Limb (tissue), 2 donors: ENCODE data around the gene HPS1.

Source experiments
- DNase-seq, 2 donors: peaks; one replicate each; pipeline ENCODE4 v3.0.0-alpha.2; 2016; ENCODE audit errors: extremely low spot score in 2 of 2

HPS1 gene

DNA sequence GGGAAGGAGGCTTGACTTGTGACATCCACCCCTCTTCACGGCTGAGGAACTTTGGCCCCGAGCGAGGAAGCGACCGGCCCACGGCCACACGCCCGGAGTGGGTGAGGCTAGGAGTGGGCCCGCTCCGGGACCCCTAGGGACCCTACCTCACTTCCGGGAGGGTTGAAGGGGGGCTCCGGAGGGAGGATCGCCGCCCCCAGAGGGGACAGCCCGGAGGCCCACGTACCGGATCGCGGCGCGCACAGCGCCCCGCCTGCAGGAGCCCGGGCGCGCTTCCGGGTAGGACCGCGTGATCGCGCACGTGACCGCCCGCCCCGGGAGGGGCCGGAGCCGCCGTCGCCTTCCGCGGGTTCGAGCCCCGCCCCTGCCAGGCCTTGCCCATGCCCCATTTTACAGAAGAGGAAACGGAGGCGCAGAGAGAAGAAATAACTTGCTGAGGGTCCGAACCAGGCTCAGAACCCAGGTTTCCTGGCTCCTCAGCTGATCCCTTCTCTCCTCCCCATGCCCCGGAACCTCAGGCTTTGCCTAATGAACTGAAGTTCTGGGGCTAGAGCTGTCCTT is at the start of gene HPS1:
HPS1 (minus strand) TSS at position 275 of the 561 bp plus-strand sequence. CDS start 3,695 bp downstream, outside the sequence.
- DNase-seq, result peak; percentile 72 to 87

DNA sequence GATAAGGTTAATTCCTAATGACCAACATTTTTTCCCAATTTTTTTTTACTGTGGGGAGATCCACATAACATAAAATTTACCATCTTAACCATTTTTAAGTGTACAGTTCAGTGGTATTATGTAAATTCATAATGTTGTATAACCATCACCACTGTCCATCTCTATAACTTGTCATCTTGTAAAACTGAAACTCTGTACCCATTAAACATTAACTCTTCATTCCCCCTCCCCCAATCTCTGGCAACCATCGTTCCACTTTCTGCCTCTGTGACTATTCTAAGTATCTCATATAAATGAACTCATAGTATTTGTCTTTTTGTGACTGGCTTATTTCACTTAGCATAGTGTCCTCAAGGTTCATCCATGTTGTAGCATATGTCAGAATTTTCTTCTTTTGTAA is 46.0 kb upstream of the HPS1 start:
- DNase-seq, result no peak

DNA sequence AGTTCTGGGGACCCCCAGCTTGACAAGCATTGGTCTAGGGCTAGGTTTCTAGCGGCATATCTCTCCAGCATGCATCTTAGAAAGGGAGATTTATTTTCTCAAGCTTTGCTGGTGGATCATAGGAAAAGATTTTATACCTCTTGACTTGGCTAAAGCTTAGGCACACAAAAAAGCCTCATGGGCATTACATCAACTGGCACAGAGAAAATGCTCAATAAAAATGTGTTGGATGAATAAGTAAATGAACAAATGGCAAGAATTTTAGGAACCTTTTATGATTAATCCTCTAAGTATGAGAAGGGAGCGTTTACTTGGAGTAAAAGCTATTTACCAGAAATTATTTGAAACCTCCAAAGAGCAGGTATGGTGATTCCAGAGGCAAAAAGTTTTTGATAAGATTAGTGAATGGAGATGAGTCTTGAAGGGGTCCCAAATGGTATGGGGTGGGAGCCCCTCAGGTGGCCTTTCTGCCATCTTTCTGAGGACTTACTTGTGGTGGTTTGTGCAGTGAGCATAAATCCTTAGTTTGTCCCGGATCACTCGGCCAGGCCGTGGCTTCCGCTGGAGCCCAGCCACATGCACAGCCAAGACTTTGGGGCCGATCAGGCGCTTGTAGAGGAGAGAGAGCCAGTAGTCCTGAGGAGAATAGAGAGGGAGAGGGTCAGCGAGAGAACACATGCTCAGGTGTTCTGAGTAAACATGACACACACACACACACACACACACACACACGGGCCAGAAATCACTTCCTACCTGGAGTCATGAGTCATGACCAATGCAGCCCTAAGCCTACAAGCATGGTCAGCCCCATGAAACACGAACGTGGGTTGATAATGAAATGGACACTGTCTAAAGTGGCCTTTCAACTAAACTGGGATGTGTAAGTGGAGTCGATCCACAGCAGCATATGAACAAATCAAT is 43.1 kb upstream of the HPS1 start:
- DNase-seq, result no peak

DNA sequence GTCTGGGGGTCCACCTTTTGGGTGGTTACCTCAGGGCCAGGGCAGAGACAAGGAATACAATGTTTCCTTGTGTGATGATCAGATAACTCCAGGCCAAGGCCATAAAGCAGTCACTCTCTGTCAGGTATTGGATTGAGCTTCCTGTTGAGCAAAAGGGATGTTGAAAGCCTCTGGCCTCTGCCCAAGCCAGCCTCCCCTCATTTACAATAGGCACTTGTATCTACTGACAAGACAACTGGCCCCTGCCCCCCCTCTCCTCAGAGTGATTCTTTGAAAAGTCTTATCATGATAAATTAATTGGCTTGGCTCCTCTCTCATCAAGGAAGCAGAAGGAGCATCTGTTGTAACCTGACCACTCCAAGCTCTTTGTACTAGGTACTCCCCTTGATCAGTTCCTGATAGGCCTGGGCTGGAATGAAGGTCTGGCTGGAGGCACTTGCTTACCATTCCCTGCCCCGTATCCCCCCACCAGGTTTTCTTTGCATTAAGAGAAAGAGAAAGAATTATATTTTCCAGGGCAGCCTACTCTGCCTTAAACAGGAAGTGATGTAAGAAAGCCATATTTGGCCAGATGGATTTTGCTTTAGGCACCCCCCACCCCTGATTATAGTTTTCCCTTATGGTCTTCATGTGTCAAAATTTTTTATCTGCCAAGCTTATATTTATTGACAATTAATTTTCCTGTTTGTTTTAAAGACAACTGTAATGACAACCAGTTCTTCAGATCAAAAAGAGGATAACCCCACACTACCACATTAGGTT is 42.1 kb upstream of the HPS1 start:
- DNase-seq, result no peak

- no peak for DNase-seq
These were observed 40.9 kb upstream of the HPS1 start for GRCh38 chr10:98487649-98488048.

DNA sequence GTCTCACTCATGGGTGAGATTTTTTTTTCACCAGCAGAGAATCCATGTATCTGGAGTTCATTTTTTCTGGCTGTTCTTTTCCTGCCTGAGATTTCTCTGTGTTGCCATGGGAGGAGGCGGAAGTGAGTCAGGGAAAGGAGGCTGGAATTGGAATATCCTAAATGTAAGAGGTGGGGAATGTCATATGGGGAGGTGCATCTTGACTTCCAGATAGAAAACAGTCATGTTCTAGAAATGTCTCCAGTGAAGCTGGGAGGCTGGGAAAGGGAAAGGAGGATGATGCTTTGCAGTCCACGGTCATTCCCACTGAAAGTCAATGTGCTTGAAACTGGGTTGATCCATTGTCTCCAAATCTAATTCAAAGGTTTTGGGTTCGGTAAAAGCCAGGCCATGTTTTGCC is 39.7 kb upstream of the HPS1 start:
- no peak for DNase-seq

GRCh38 chr10:98485959-98486358 is 39.2 kb upstream of the HPS1 start:
- DNase-seq, result no peak

- no peak for DNase-seq
These were observed 36.9 kb upstream of the HPS1 start for GRCh38 chr10:98483658-98484057.

DNA sequence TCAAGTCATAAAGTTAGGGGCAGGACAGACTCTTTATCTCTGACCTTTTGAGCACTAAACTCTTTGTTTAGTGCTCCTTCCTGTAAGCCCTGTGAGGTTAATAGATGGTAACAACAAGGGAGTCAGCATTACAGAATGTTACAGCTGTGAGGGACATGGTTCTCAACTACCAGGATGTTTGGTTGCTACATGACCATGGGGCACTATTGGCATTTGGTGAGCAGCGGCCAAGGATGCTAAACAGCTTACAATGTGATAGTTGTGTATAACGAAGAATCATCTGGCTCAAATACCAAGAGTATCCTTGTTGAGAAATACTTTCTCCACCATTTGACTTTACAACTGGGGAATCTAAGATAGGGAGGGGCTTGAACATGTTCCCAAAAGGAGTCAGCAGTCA is 35.4 kb upstream of the HPS1 start:
- DNase-seq, result no peak

- DNase-seq, result no peak
These were observed 34.7 kb upstream of the HPS1 start for GRCh38 chr10:98481404-98481945.

DNA sequence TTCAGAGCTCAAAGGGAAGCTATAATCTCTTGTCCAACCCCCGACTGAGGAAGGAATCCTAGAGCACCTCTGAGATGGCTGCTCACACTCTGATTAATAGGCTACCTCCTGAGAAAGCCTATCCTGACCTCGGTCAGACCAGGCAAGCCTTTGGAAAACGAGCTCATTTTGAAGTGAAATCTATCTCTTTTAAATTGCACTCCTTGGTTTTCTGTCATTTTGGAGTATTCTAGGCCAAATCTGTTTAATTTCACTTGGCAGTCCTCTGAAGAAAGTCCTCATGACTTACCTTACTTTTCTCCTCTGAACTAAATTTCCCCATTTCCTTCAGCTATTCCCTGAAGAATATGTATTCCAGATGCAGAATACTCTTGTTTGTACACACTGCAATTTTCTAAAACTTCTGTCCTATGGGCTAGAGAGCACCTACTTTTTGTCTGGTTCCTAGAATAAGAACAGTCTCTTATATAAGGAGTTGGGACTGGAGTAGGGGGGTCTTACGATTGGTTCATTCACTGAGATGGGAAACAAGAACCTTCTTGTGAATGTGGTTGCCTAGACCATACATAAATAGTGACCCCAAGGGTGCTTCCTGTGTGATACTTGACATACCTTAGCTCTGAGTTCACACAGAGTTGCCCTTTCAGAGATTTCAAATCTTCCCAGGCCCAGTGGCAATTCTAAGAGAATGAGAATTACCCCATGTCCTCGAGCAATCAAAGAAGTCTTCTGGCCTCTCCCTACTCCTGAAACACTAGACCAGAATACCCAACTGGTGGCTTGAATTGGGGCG is 31.9 kb upstream of the HPS1 start:
- DNase-seq, result no peak

DNA sequence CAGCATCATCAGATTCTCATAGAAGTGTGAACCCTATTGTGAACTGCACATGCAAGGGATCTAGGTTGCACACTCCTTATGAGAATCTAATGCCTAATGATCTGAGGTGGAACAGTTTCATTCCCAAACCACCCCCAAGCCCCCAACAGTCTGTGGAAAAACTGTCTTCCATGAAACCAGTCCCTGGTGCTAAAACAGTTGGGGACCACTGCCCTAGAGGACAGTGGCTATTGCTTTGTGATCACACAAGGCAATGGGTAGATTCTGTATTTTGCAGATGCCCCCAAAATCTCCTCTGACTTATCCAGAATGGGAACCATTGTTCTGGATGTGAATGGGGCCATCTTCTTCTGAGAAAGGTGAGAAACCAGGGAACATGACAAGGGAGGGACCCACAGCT is 31.1 kb upstream of the HPS1 start:
- DNase-seq, result no peak

DNA sequence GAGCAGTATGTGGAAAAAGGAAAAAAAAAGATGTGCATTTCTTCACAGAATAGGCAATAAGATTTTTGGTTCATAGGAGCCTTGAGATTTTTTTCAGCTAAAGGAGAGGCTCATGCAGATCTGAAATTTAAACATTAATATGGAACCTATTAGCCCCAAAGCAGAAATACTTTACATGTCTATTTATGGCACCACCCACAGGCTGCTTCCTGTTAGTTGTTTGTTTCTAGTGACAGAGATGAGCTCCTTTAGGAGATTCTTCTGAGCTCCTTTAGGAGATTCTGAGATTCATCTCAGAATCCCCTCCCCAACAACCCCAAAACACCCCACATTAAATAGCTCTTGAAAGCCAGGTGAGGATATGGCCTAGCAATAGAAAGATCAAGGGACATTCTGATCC is 27.9 kb upstream of the HPS1 start:
- DNase-seq, result no peak

- no peak for DNase-seq
These were observed 25.5 kb upstream of the HPS1 start for GRCh38 chr10:98472196-98472595.

- DNase-seq, result no peak
These were observed 24.1 kb upstream of the HPS1 start for GRCh38 chr10:98470850-98471249.

DNA sequence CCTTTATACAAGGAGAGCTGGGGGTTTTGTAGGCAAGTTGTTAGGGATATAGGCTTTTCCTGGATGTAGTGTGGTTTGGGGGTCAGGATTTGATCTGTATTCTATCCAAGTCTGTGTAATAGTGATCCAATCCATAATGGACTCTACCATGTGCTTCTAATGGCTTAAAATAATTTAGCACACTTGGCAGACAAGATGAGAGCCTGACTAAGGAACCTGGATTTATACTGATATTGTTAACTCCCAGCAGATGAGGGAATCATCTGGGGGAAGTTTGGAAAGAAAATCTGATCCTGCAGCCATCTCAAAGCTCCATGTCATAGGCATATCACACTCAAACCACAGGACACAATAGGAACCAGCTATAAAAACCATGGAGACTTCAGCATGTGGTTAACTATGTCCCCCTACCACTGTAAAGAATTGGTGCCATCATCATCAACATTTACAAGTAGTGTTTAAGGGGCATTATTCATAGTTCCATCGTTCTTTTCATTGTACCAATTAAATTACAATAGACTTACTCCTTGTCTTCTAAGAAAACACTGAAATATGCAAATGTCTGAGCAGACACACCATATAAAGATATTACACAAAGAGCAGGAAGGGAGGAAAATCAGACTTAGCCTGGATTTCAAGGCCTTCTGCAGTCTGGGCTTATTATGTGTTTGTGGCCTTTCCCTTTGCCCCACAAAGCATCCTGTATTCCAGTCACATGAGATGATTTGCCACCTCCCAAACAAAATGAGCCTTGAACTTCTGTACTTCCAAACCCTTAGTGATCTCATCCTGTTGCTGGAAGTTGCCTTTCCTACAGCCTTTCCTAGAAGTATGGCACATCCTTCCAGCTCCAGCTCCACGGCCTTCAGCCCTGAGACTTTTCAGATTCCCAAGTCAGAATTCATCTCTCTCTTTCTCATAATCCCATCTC is 22.5 kb upstream of the HPS1 start:
- DNase-seq, result no peak

- peak; percentile 75 to 77 for DNase-seq
These were observed 21.0 kb upstream of the HPS1 start for GRCh38 chr10:98467506-98468318.

- no peak for DNase-seq
These were observed 20.2 kb upstream of the HPS1 start for GRCh38 chr10:98466861-98467505.

DNA sequence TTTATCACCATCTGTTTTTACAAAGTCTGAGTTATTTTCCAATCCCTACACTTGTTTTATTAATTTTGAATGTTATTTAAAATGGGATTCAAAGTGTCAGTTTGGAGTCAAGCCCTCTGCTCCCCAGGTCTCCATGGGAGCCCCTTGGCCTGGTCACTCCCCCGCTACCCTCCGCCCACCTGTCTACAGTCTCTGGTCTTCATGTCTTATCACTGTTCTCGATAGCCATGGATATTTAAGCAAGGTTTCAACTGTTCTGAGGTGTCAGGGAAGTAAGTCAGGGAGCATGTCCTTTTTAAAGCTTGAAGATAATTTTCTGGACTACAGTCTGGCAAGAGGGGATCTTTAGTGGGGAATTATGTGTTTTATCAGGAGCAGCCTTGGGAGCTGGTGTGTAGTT is 19.1 kb upstream of the HPS1 start:
- no peak for DNase-seq
